ENCODE results near the gene SLC9C1.

Gene SLC9C1

GRCh38 chr3:112138219-112138969 lies 155.6 kb downstream of the SLC9C1 start:
- no peaks in the 10 kb centered on the region for H3K9me2 ChIP-seq (replicated peaks; ENCODE audit: low read depth, low read length)
- H3K79me2 ChIP-seq (ENCODE audit: insufficient read depth, low read length), result no peaks in the 10 kb centered on the region
- H3K27me3 ChIP-seq (ENCODE audit: insufficient read depth, low read length, poor library complexity, severe bottlenecking), result no peaks in the 10 kb centered on the region
- H3K4me1 ChIP-seq (ENCODE audit: insufficient read depth, low read length, poor library complexity, severe bottlenecking), result peaks cover 28% of the 10 kb centered on the region
- H3K9ac ChIP-seq (ENCODE audit: low read depth, low read length, poor library complexity, severe bottlenecking), result no peak overlapping the region
- no peak for TF ChIP-seq CTCF (conservative IDR thresholded peaks at IDR 0.05; ENCODE audit: low read length)
- no peak for TF ChIP-seq EZH2phosphoT487 (IDR thresholded peaks at IDR 0.05; ENCODE audit: borderline replicate concordance)
- no peak overlapping the region for H3K4me2 ChIP-seq (ENCODE audit: low read depth, low read length, poor library complexity, severe bottlenecking)
- H2AFZ ChIP-seq (ENCODE audit: low read length), result 0 out of 2 replicates have a peak overlapping the region, but pooled peaks have one; percentile 4
- no peak overlapping the region for H3K4me3 ChIP-seq (ENCODE audit: low read length, poor library complexity, severe bottlenecking)
- H3F3A ChIP-seq (ENCODE audit: low read depth), result no peaks in the 10 kb centered on the region
- no peaks in the 10 kb centered on the region for H4K20me1 ChIP-seq (ENCODE audit: insufficient read depth, low read length, poor library complexity, severe bottlenecking)
- H3K36me3 ChIP-seq (ENCODE audit: insufficient read depth, low read length), result no peaks in the 10 kb centered on the region
- no peaks in the 10 kb centered on the region for H3K9me3 ChIP-seq (ENCODE audit: insufficient read depth, low read depth, low read length)

- H3K4me2 ChIP-seq (ENCODE audit: low read depth, low read length, poor library complexity, severe bottlenecking), result no peak overlapping the region
- H3F3A ChIP-seq (ENCODE audit: low read depth), result no peaks in the 10 kb centered on the region
- no peaks in the 10 kb centered on the region for H3K9me2 ChIP-seq (replicated peaks; ENCODE audit: low read depth, low read length)
- no peaks in the 10 kb centered on the region for H3K27me3 ChIP-seq (ENCODE audit: insufficient read depth, low read length, poor library complexity, severe bottlenecking)
- no peaks in the 10 kb centered on the region for H3K9me3 ChIP-seq (ENCODE audit: insufficient read depth, low read depth, low read length)
- peaks cover 34% of the 10 kb centered on the region for H3K4me1 ChIP-seq (ENCODE audit: insufficient read depth, low read length, poor library complexity, severe bottlenecking)
- H2AFZ ChIP-seq (ENCODE audit: low read length), result no peak overlapping the region
- H3K9ac ChIP-seq (ENCODE audit: low read depth, low read length, poor library complexity, severe bottlenecking), result no peak overlapping the region
- no peak overlapping the region for H3K4me3 ChIP-seq (ENCODE audit: low read length, poor library complexity, severe bottlenecking)
- H3K36me3 ChIP-seq (ENCODE audit: insufficient read depth, low read length), result no peaks in the 10 kb centered on the region
- H3K79me2 ChIP-seq (ENCODE audit: insufficient read depth, low read length), result no peaks in the 10 kb centered on the region
- no peak for TF ChIP-seq CTCF (conservative IDR thresholded peaks at IDR 0.05; ENCODE audit: low read length)
- TF ChIP-seq EZH2phosphoT487 (IDR thresholded peaks at IDR 0.05; ENCODE audit: borderline replicate concordance), result no peak
- H4K20me1 ChIP-seq (ENCODE audit: insufficient read depth, low read length, poor library complexity, severe bottlenecking), result no peaks in the 10 kb centered on the region
Observed at GRCh38 chr3:112137781-112138180, 156.2 kb downstream of the SLC9C1 start.

- Histone ChIP-seq H3F3A (ENCODE audit: low read depth) (no peaks in the 10 kb centered on the region), H3K9me3 (ENCODE audit: insufficient read depth, low read depth, low read length) (no peaks in the 10 kb centered on the region), H3K9ac (ENCODE audit: low read depth, low read length, poor library complexity, severe bottlenecking) (no peak overlapping the region), H3K27me3 (ENCODE audit: insufficient read depth, low read length, poor library complexity, severe bottlenecking) (no peaks in the 10 kb centered on the region), H3K4me2 (ENCODE audit: low read depth, low read length, poor library complexity, severe bottlenecking) (no peak overlapping the region), H3K79me2 (ENCODE audit: insufficient read depth, low read length) (no peaks in the 10 kb centered on the region), H3K36me3 (ENCODE audit: insufficient read depth, low read length) (no peaks in the 10 kb centered on the region), H3K4me3 (ENCODE audit: low read length, poor library complexity, severe bottlenecking) (no peak overlapping the region), H2AFZ (ENCODE audit: low read length) (peak overlapping the region; percentile 67), H4K20me1 (ENCODE audit: insufficient read depth, low read length, poor library complexity, severe bottlenecking) (no peaks in the 10 kb centered on the region), H3K9me2 (replicated peaks; ENCODE audit: low read depth, low read length) (no peaks in the 10 kb centered on the region), H3K4me1 (ENCODE audit: insufficient read depth, low read length, poor library complexity, severe bottlenecking) (peaks cover 38% of the 10 kb centered on the region)
- no peak for TF ChIP-seq EZH2phosphoT487 (IDR thresholded peaks at IDR 0.05; ENCODE audit: borderline replicate concordance)
- peak; percentile 83 for TF ChIP-seq CTCF (conservative IDR thresholded peaks at IDR 0.05; ENCODE audit: low read length)
Observed at GRCh38 chr3:112136959-112137693, 156.9 kb downstream of the SLC9C1 start.
